ENCODE measurements around the gene MALRD1.

Gene MALRD1

DNA sequence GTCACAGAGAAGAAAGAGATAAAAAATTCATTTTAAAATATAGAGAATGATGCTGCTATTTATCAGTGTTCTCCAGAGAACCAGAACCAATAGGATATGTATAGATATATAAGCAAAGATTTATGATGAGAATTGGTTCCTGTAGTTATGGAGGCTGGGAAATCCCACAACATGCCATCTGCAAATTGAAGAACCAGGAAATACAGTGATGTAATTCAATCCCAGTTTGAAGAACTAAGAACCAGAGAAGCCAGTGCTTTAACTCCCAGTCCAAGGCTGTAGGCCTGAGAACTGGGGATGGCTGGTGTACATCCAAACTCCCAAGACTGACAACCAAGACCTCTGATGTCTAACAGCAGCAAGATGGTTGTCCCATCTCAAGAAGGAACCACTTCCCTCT is 574.7 kb downstream of the MALRD1 start:
- DNase-seq (ENCODE audit: low read depth in 2 of 2): no peak
- TF ChIP-seq, protein P1, sequence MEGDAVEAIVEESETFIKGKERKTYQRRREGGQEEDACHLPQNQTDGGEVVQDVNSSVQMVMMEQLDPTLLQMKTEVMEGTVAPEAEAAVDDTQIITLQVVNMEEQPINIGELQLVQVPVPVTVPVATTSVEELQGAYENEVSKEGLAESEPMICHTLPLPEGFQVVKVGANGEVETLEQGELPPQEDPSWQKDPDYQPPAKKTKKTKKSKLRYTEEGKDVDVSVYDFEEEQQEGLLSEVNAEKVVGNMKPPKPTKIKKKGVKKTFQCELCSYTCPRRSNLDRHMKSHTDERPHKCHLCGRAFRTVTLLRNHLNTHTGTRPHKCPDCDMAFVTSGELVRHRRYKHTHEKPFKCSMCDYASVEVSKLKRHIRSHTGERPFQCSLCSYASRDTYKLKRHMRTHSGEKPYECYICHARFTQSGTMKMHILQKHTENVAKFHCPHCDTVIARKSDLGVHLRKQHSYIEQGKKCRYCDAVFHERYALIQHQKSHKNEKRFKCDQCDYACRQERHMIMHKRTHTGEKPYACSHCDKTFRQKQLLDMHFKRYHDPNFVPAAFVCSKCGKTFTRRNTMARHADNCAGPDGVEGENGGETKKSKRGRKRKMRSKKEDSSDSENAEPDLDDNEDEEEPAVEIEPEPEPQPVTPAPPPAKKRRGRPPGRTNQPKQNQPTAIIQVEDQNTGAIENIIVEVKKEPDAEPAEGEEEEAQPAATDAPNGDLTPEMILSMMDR (IDR thresholded peaks at IDR 0.05; ENCODE audit: low read depth, low read length): no peak
- H3K4me3 ChIP-seq (replicated peaks in 1 of 2; ENCODE audit: low read depth in 2 of 2, low read length in 2 of 2): no peak overlapping the region

DNA sequence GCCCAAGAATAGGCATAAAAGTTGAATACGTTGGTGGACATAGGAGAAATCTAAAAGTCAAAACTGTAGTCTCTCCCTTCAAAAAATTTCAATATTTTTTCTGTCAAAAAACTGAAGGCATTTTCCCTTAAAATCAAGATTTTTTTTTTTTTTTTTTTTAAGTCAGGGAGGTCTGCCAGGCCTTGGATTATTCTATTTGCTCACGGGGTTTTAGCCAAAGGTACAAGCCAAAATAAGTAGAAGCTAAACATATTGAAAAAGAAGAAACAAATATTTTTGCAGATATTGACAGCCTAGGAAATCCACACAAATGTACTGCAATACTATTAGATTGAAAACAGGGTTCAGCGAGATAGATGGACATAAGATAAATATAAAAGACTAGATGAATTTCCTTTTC is 577.6 kb downstream of the MALRD1 start:
- no peak for DNase-seq (ENCODE audit: low read depth in 2 of 2)

GRCh38 chr10:19628767-19629560 is 580.4 kb downstream of the MALRD1 start:
- DNase-seq (ENCODE audit: low read depth in 2 of 2): peak; percentile 12 to 26
- H3K4me3 ChIP-seq (replicated peaks in 1 of 2; ENCODE audit: low read depth in 2 of 2, low read length in 2 of 2): no peak overlapping the region
- TF ChIP-seq, protein P1 (IDR thresholded peaks at IDR 0.05; ENCODE audit: low read depth, low read length): no peak

More for the DNA sequence above, 577.6 kb downstream of the MALRD1 start:
- TF ChIP-seq, protein P1 (IDR thresholded peaks at IDR 0.05; ENCODE audit: low read depth, low read length): no peak
- H3K4me3 ChIP-seq (replicated peaks in 1 of 2; ENCODE audit: low read depth in 2 of 2, low read length in 2 of 2): no peak overlapping the region

DNA sequence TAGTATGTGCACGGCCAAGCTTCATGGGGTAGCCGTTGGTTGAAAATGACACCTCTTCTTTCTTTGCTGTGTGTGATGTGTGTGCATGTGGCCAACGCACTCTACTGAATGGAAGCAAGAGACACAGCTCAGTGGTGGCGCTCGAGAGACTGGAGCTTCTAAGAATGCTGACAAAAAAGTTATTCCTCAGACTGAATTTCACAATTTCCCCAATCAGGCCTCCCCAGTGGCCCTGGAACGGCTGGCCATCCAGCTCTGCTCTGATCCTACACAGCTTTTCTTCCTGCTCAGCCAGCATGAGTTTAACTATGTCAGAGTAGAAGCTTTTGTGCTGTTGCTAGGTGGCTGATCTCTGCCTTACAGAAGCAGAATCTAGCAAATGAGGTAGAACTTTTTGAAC is 581.0 kb downstream of the MALRD1 start:
- peak; percentile 80 to 89 for DNase-seq (ENCODE audit: low read depth in 2 of 2)
- TF ChIP-seq, protein P1 (IDR thresholded peaks at IDR 0.05; ENCODE audit: low read depth, low read length): peak; percentile 42
- no peak overlapping the region for H3K4me3 ChIP-seq (replicated peaks in 1 of 2; ENCODE audit: low read depth in 2 of 2, low read length in 2 of 2)

- no peak overlapping the region for H3K4me3 ChIP-seq (replicated peaks in 1 of 2; ENCODE audit: low read depth in 2 of 2, low read length in 2 of 2)
- no peak for DNase-seq (ENCODE audit: low read depth in 2 of 2)
- TF ChIP-seq, protein P1 (IDR thresholded peaks at IDR 0.05; ENCODE audit: low read depth, low read length): no peak
These were observed 585.6 kb downstream of the MALRD1 start for GRCh38 chr10:19634163-19634562.

GRCh38 chr10:19638182-19638895 is 589.7 kb downstream of the MALRD1 start:
- peak overlapping the region; percentile 8 to 24 for H3K4me3 ChIP-seq (replicated peaks in 1 of 2; ENCODE audit: low read depth in 2 of 2, low read length in 2 of 2)
- peak; percentile 93 to 95 for DNase-seq (ENCODE audit: low read depth in 2 of 2)
- TF ChIP-seq, protein P1 (IDR thresholded peaks at IDR 0.05; ENCODE audit: low read depth, low read length): no peak
